OCI-LY3 (cell line): ENCODE results near the gene OR9Q1.

Experiments used
- H2AFZ ChIP-seq: fragments of 200-600, 300-600 bp; shearing (Covaris generic); 2 replicates; pipeline ENCODE4 v1.6.0; 2014; ENCODE audit warnings: antibody characterized with exemption, low read depth, low read length
- H3K27ac ChIP-seq: fragments of 200-600, 300-600 bp; sonication (generic); 2 replicates; pipeline ENCODE4 v1.5.1; 2014; ENCODE audit warnings: mild to moderate bottlenecking, low read length, moderate library complexity, mixed read lengths
- H3K27me3 ChIP-seq: fragments of 200-600, 300-600 bp; sonication (generic); 2 replicates; pipeline ENCODE4 v1.6.1; 2014; ENCODE audit warnings: low read depth, low read length, mixed read lengths
- H3K36me3 ChIP-seq: fragments of 200-600, 300-600 bp; sonication (generic); replicated peaks from 2 replicates; pipeline ENCODE3; 2014; ENCODE audit warnings: low read depth, low read length, mixed read lengths
- H3K4me1 ChIP-seq: fragments of 300-600, 200-600 bp; sonication (generic); 2 replicates; pipeline ENCODE4 v1.6.1; 2014; ENCODE audit warnings: low read length, mixed read lengths
- H3K4me2 ChIP-seq: fragments of 200-600, 300-600 bp; sonication (generic); 2 replicates; pipeline ENCODE4 v1.6.1; 2014; ENCODE audit warnings: low read length, mixed read lengths
- H3K4me3 ChIP-seq: fragments of 300-600, 200-600 bp; sonication (generic); 2 replicates; pipeline ENCODE4 v1.5.1; 2014; ENCODE audit warnings: antibody characterized with exemption, mild to moderate bottlenecking, low read length, moderate library complexity
- H3K79me2 ChIP-seq: fragments of 300-600, 200-600 bp; shearing (Covaris generic); 2 replicates; pipeline ENCODE4 v1.6.1; 2014; ENCODE audit warnings: mild to moderate bottlenecking, low read length, mixed read lengths
- H3K9ac ChIP-seq: fragments of 300-600, 200-600 bp; shearing (Covaris generic); 2 replicates; pipeline ENCODE4 v1.6.0; 2014; ENCODE audit warnings: mild to moderate bottlenecking, low read length, moderate library complexity
- H3K9me3 ChIP-seq: fragments of 200-600, 300-600 bp; shearing (Covaris generic); 2 replicates; pipeline ENCODE4 v1.6.1; 2014; ENCODE audit warnings: low read length, mixed read lengths; ENCODE audit not compliant: insufficient read depth
- H4K20me1 ChIP-seq: fragments of 200-600, 300-600 bp; sonication (generic); 2 replicates; pipeline ENCODE4 v1.6.1; 2016; ENCODE audit warnings: low read length, mixed read lengths; ENCODE audit not compliant: insufficient read depth
- CTCF ChIP-seq: fragments of 200-600, 300-600 bp; sonication (generic); IDR thresholded peaks from 2 replicates; pipeline ENCODE4 v1.5.1; 2014; ENCODE audit warnings: antibody characterized with exemption, low read length, low read depth
- EZH2phosphoT487 ChIP-seq: fragments of 200-600 bp; shearing (Covaris generic); IDR thresholded peaks from 2 replicates; pipeline ENCODE4 v1.6.1; 2018; ENCODE audit warnings: antibody characterized with exemption, mixed run types, low read depth

The OR9Q1 gene

GRCh38 chr11:58003036-58003435, 20.6 kb upstream of the OR9Q1 start:
- no peak overlapping the region for H3K4me2 ChIP-seq
- 0 out of 2 replicates have a peak, but pooled peaks cover 2% of the 10 kb centered on the region for H3K27me3 ChIP-seq
- H3K9me3 ChIP-seq = no peaks in the 10 kb centered on the region
- H3K4me3 ChIP-seq = no peak overlapping the region
- no peaks in the 10 kb centered on the region for H4K20me1 ChIP-seq
- H3K27ac ChIP-seq = no peak overlapping the region
- no peaks in the 10 kb centered on the region for H3K4me1 ChIP-seq
- no peaks in the 10 kb centered on the region for H3K79me2 ChIP-seq
- no peaks in the 10 kb centered on the region for H3K36me3 ChIP-seq
- no peak overlapping the region for H3K9ac ChIP-seq
- TF ChIP-seq CTCF = no peak
- no peak for TF ChIP-seq EZH2phosphoT487
- H2AFZ ChIP-seq = no peak overlapping the region

GRCh38 chr11:58003591-58003990, 20.1 kb upstream of the OR9Q1 start:
- no peak overlapping the region for H3K27ac ChIP-seq
- H3K9ac ChIP-seq = no peak overlapping the region
- H3K9me3 ChIP-seq = no peaks in the 10 kb centered on the region
- no peaks in the 10 kb centered on the region for H4K20me1 ChIP-seq
- 0 out of 2 replicates have a peak, but pooled peaks cover 2% of the 10 kb centered on the region for H3K27me3 ChIP-seq
- H3K4me1 ChIP-seq = no peaks in the 10 kb centered on the region
- H2AFZ ChIP-seq = no peak overlapping the region
- TF ChIP-seq EZH2phosphoT487 (no peak), CTCF (no peak)
- no peaks in the 10 kb centered on the region for H3K36me3 ChIP-seq
- no peaks in the 10 kb centered on the region for H3K79me2 ChIP-seq
- H3K4me3 ChIP-seq = no peak overlapping the region
- no peak overlapping the region for H3K4me2 ChIP-seq

GRCh38 chr11:58004664-58005063, 19.0 kb upstream of the OR9Q1 start:
- no peaks in the 10 kb centered on the region for H3K36me3 ChIP-seq
- no peak overlapping the region for H3K9ac ChIP-seq
- H3K27me3 ChIP-seq = 0 out of 2 replicates have a peak, but pooled peaks cover 2% of the 10 kb centered on the region
- no peak overlapping the region for H2AFZ ChIP-seq
- H3K4me3 ChIP-seq = no peak overlapping the region
- no peaks in the 10 kb centered on the region for H4K20me1 ChIP-seq
- H3K4me1 ChIP-seq = no peaks in the 10 kb centered on the region
- H3K27ac ChIP-seq = no peak overlapping the region
- H3K9me3 ChIP-seq = no peaks in the 10 kb centered on the region
- H3K79me2 ChIP-seq = no peaks in the 10 kb centered on the region
- H3K4me2 ChIP-seq = no peak overlapping the region
- no peak for TF ChIP-seq CTCF

GRCh38 chr11:58006940-58007339, 16.7 kb upstream of the OR9Q1 start:
- H3K9ac ChIP-seq = no peak overlapping the region
- H2AFZ ChIP-seq = no peak overlapping the region
- H4K20me1 ChIP-seq = no peaks in the 10 kb centered on the region
- no peaks in the 10 kb centered on the region for H3K36me3 ChIP-seq
- H3K27me3 ChIP-seq = 0 out of 2 replicates have a peak, but pooled peaks cover 2% of the 10 kb centered on the region
- H3K9me3 ChIP-seq = no peaks in the 10 kb centered on the region
- no peak overlapping the region for H3K4me3 ChIP-seq
- TF ChIP-seq EZH2phosphoT487 = no peak
- TF ChIP-seq CTCF = no peak
- H3K4me2 ChIP-seq = no peak overlapping the region
- no peak overlapping the region for H3K27ac ChIP-seq
- no peaks in the 10 kb centered on the region for H3K79me2 ChIP-seq
- H3K4me1 ChIP-seq = no peaks in the 10 kb centered on the region
